VCaP (cell line): Measurements from ENCODE around the gene FOCAD.

ENCODE experiments used
- H3K27ac ChIP-seq: fragments of 450-650 bp; 2 replicates; pipeline ENCODE4 v1.5.1; 2017
- TF ChIP-seq, protein P1 (sequence below): fragments of 450-650 bp; conservative IDR thresholded peaks from 2 replicates; pipeline ENCODE4 v1.5.1; 2017; ENCODE audit warnings: mild to moderate bottlenecking, moderate library complexity

Gene FOCAD

GRCh38 chr9:20684875-20685696 lies 1.0 kb downstream of the FOCAD start:
- peak overlapping the region; percentile 95 for H3K27ac ChIP-seq
- TF ChIP-seq, protein P1, sequence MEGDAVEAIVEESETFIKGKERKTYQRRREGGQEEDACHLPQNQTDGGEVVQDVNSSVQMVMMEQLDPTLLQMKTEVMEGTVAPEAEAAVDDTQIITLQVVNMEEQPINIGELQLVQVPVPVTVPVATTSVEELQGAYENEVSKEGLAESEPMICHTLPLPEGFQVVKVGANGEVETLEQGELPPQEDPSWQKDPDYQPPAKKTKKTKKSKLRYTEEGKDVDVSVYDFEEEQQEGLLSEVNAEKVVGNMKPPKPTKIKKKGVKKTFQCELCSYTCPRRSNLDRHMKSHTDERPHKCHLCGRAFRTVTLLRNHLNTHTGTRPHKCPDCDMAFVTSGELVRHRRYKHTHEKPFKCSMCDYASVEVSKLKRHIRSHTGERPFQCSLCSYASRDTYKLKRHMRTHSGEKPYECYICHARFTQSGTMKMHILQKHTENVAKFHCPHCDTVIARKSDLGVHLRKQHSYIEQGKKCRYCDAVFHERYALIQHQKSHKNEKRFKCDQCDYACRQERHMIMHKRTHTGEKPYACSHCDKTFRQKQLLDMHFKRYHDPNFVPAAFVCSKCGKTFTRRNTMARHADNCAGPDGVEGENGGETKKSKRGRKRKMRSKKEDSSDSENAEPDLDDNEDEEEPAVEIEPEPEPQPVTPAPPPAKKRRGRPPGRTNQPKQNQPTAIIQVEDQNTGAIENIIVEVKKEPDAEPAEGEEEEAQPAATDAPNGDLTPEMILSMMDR = no peak

GRCh38 chr9:20685769-20686168 lies 1.7 kb downstream of the FOCAD start:
- TF ChIP-seq, protein P1 = no peak
- peak overlapping the region; percentile 95 for H3K27ac ChIP-seq

DNA sequence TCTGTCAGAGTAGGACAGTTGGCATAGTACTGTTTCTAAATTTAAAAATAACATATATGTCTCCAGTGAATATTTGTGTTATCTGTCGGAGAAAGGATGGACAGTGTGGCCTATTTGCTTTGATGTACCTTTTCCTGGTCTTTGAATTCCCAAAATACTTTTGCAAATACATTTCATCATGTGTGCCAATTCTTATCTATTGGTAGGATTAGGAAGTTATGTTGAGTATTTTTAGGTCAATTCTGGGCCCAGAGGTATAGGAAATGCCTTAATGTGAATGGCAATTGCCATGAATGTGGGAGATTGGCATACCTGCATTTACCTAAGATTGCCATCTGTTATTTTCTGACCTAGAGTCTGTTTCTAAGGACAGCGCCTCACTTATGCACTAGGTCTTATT lies 5.8 kb downstream of the FOCAD start:
- no peak overlapping the region for H3K27ac ChIP-seq
- TF ChIP-seq, protein P1 = no peak

GRCh38 chr9:20692554-20692953 lies 8.5 kb downstream of the FOCAD start:
- TF ChIP-seq, protein P1 = no peak
- H3K27ac ChIP-seq = no peak overlapping the region

DNA sequence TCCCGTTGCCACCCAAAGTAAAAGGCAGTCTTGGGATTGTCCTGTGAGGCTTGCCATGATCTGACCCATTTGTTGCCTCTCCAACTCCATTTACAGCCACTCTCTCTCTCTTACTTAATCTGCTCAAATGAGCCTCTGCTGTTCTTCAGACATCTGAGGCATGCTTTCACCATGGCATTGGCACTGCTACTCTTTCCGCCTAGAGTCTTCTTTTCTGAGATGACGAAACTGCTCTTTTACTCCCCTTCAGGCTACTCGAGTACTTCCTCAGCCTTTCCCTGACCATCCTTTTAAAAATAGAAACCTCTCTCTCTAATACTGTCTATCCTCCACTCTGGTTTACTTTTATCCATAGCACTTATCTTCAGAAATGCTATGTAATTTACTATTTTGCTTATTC lies 9.0 kb downstream of the FOCAD start:
- TF ChIP-seq, protein P1 = no peak
- H3K27ac ChIP-seq = no peak overlapping the region

DNA sequence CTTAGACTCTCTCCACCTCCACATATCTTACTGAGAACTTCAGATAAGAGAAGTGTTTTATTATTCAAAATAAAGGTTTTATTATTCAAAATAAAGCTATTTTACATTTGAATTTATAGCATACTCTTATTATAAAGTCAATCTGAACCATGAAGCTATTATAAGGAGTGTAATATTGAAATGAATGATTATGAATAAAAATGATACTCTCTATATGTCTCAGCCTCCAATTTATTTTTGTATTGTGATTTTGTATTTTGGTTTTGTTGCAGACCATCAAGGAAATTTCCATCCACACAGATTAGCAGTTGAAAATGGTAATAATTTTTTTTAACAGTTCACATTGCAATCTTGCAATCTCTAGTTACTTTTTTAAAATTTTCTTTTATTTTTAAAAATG lies 10.2 kb downstream of the FOCAD start:
- TF ChIP-seq, protein P1 = no peak
- H3K27ac ChIP-seq = no peak overlapping the region

DNA sequence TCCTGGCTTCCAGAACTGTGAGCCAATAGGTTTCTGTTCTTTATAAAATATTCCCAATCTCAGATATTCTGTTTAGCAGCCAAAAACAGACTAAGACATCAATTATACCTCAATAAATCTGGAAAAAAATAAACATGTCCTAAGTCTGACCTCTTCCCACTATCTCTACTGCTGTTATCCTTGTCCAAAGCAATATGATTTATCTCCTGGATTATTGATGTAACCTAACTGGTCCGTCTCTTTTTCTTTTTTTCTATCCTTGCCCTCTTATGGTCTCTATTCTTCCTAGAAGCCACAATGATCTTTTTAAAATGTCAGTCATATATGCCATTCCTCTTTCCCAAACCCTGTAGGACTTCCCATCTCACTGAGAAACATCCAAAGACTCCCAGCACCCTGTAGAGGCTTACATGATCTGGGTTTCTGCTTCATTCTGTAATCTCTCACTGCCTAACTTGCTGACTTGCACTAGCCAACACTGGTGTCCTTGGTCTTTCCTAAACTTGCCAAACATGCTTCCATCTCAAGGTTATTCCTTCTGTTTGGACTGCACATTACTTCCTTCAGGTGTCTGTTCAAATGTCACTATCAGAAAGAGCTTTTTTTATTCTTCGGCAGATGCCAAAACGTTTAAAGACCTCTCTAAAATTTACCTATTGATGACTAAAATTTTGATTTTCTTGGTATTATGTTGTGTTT lies 13.1 kb downstream of the FOCAD start:
- H3K27ac ChIP-seq = no peak overlapping the region
- TF ChIP-seq, protein P1 = no peak
